Immature natural killer cell (primary cell): ENCODE data around the gene ETHE1. TPM values are rescaled to one million over a fixed set of nuclear protein-coding genes. Genes with fewer than 3 reads are reported as not detected.
"Not testable (repeated sequence)": the region's sequence is repeated elsewhere in the genome, so short reads cannot be mapped to it uniquely, and the experiment has no call there.

ENCODE experiments used
- DNase-seq, 3 donors: peaks; one replicate each; pipeline ENCODE4 v3.0.0; 2022; ENCODE audit warnings: mixed read lengths in 1 of 3
- H3K27ac Mint-ChIP-seq, 6 donors: one replicate each; pipeline ENCODE4 v1.8.0; 2020; ENCODE audit warnings: mixed read lengths in 6 of 6, mild to moderate bottlenecking in 5 of 6, inconsistent platforms in 4 of 6, moderate library complexity in 3 of 6
- H3K27me3 Mint-ChIP-seq, 3 donors: one replicate each; pipeline ENCODE4 v1.8.0; 2020 to 2021; ENCODE audit warnings: low read depth in 3 of 3, mild to moderate bottlenecking in 3 of 3, mixed read lengths in 3 of 3, moderate library complexity in 3 of 3, inconsistent platforms in 1 of 3
- H3K36me3 Mint-ChIP-seq, 3 donors: one replicate each; pipeline ENCODE4 v1.8.0; 2020; ENCODE audit warnings: mixed read lengths in 3 of 3, inconsistent platforms in 2 of 3, mild to moderate bottlenecking in 2 of 3
- H3K4me1 Mint-ChIP-seq, 2 donors: one replicate each; pipeline ENCODE4 v1.8.0; 2020; ENCODE audit warnings: inconsistent platforms in 2 of 2, mild to moderate bottlenecking in 2 of 2, mixed read lengths in 2 of 2, moderate library complexity in 1 of 2
- H3K4me3 Mint-ChIP-seq, 5 donors: one replicate each; pipeline ENCODE4 v1.8.0; 2020; ENCODE audit warnings: mild to moderate bottlenecking in 5 of 5, mixed read lengths in 5 of 5, inconsistent platforms in 3 of 5, moderate library complexity in 3 of 5
- H3K9me3 Mint-ChIP-seq, 6 donors: one replicate each; pipeline ENCODE4 v1.8.0; 2020; ENCODE audit warnings: mild to moderate bottlenecking in 6 of 6, mixed read lengths in 6 of 6, inconsistent platforms in 4 of 6, moderate library complexity in 3 of 6
- polyA plus RNA-seq, 3 donors: library from polyadenylated mRNA; unstranded; fragments of 300-500 nt; fragmentation: Illumina TruSeq; gene quantifications; one replicate each; pipeline ENCODE4 v1.2.3, GENCODE V29; 2021

Gene ETHE1
- polyA plus RNA-seq, 3 donors from 2014 or later = 70.5 to 156 (median 74.5) TPM

DNA sequence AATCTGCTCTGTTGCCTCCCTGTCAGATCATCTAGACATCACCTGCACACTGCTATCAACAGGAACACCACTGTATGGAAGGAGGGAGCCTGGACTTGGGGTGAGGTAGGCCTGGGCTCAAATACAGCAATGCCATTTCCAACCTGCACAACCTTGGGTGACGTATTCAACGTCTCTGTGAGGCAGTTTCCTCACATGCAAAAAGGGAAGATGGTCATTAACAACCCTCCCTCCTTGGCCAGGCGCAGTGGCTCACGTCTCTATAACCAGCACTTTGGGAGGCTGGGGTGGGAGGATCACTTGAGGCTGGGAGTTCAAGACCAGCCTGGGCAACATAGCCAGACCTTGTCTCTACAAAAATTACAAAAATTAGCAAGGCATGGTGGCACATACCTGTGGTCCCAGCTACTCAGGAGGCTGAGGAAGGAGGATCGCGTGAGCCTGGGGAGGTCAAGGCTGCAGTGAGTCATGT, 35.3 kb upstream of the ETHE1 start:
- Mint-ChIP-seq H3K4me3 (peak overlapping the region; percentile 57 to 77 (median 67)), H3K27ac (peak overlapping the region; percentile 93 to 100 (median 98)), H3K36me3 (peaks cover 6 to 7% (median 6%) of the 10 kb centered on the region in 3 donors), H3K27me3 (peaks cover 4 to 11% (median 7%) of the 10 kb centered on the region in 3 donors), H3K9me3 (no peaks in the 10 kb centered on the region), H3K4me1 (peaks cover 54 to 58% of the 10 kb centered on the region in 2 donors)
- DNase-seq = no peak

DNA sequence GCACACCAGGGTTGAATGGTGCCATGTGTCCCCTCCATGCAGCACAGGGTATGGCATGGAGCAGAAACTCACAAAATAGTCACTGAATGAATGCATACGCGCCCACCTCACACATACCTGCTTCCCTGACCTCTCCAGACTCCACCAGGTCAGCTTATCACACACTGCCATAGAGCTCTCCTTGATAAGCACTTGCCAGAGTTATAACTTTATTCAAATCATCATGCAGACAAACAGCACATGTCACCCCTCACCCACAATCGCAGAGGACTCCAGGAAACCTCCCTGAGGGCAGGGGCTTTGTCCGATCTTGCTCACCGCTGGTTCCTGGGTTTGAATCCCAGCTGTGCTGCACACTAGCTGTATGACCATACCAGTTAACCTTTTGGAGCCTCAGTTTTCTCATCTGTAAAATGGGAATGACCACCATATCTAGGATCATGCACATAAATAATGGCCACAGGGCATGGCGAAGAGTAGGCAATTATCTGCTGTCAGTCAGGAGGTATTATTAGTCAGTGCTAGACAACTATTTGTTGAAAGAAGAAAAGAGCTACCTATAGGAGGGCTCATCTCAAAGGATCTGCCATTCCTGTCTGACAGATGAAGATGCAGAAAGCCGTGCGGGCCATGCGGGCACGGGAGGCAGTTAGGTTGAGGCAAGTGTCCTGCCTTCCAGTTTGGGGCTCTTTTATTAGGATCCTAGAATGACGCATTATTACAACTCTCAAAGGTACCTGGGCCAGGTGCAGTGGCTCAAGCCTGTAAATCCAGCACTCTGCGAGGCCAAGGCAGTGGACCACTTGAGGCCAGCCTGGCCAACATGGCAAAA, 34.4 kb upstream of the ETHE1 start:
- Mint-ChIP-seq H3K27ac (peak overlapping the region; percentile 93 to 100 (median 98)), H3K4me3 (peak overlapping the region in 1 of 5 donors; percentile 76), H3K9me3 (no peaks in the 10 kb centered on the region), H3K4me1 (peaks cover 51 to 52% of the 10 kb centered on the region in 2 donors), H3K36me3 (peaks cover 3 to 7% (median 3%) of the 10 kb centered on the region in 3 donors), H3K27me3 (peaks cover 4 to 11% (median 7%) of the 10 kb centered on the region in 3 donors)
- DNase-seq = no peak

DNA sequence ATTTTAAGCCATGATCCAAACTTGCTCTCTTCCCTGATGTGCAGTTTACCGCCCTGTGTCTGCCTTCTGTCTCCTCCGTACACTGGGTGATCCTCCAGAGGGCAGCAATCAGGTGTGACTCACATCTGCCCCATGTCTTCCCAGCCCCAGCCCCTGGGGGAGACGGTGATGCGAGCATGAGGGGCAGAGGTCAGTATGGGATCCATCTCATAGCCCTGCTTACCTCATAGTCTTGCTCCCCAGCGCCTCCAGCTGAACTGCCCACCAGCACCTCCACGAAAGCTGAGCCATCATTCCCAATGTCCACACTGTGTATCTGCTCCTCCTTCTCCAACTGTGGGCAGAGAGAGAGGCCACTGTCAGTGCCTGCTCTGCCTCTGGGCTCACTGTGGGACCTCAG, 33.7 kb upstream of the ETHE1 start:
- Mint-ChIP-seq H3K9me3 (no peaks in the 10 kb centered on the region), H3K4me3 (no peak overlapping the region), H3K4me1 (peaks cover 51 to 52% of the 10 kb centered on the region in 2 donors), H3K36me3 (peaks cover 3 to 7% (median 3%) of the 10 kb centered on the region in 3 donors), H3K27ac (peak overlapping the region; percentile 75 to 100 (median 97)), H3K27me3 (peaks cover 4 to 11% (median 7%) of the 10 kb centered on the region in 3 donors)
- no peak for DNase-seq

DNA sequence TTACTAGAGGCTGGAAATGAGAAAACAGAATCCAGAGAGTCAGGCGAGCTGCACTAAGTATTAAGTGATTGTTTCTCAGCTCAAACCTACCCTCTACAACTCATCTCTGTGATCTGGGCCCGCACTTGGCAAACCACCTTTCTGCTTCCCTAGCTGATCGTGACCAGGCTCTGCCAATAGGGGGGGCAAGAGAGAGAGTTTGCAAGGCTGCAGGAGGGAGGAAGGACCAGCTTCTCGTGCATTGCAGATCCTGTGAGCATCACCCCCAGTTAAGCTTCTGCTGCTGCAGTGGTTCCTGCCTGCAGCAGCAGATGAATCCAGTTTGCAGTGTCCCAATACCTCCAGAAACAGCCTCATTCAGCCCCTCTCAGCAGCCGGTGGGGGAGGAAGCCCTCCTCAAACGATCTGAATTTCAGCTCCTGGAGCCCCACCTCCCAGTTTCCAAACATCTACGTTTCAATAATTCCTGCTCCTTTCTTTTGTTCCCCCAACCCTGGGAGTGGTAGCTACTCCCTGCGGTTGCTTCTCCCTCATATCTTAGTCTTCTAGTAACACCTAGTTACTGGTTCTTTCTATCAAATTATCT, 28.3 kb upstream of the ETHE1 start:
- H3K27ac Mint-ChIP-seq = peak overlapping the region; percentile 4 to 82 (median 50)
- H3K27me3 Mint-ChIP-seq = no peaks in the 10 kb centered on the region
- H3K9me3 Mint-ChIP-seq = no peaks in the 10 kb centered on the region
- H3K36me3 Mint-ChIP-seq = peaks cover 13 to 35% (median 18%) of the 10 kb centered on the region in 3 donors
- H3K4me1 Mint-ChIP-seq = peaks cover 9% of the 10 kb centered on the region in 2 donors
- no peak overlapping the region for H3K4me3 Mint-ChIP-seq
- DNase-seq = peak; percentile 78 to 85 (median 79)

DNA sequence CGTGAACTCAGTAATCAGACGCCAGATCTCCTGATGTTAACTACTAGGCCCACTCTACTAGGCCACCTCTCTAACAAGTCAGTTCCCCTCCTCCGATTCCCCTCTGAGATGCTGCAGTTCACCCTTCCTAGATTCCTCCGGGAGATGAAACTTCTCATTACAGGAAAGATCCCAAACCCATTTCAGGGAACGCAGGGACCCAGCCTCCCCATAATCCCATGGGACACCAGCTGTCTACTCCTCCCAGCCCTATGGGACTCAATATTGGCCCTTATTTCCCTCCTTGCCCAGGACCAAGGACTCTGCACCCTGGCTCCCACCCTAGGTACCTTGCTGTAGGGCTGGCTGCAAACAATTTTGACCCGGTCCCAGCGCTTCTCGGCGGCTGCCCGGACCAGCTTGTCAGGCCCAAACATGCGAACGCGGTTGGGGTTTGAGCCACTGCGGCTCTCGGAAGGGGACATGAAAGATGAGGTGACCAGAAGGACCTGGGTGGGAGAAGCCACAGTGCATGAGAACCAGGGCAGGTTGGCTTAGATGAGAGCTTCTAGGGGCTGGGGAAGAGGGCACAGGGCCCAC, 27.4 kb upstream of the ETHE1 start:
- Mint-ChIP-seq H3K4me1 (peaks cover 8 to 9% of the 10 kb centered on the region in 2 donors), H3K27ac (peak overlapping the region in 1 of 6 donors; percentile 45), H3K36me3 (peaks cover 13 to 40% (median 20%) of the 10 kb centered on the region in 3 donors), H3K9me3 (no peaks in the 10 kb centered on the region), H3K27me3 (no peaks in the 10 kb centered on the region), H3K4me3 (no peak overlapping the region)
- DNase-seq = no peak

DNA sequence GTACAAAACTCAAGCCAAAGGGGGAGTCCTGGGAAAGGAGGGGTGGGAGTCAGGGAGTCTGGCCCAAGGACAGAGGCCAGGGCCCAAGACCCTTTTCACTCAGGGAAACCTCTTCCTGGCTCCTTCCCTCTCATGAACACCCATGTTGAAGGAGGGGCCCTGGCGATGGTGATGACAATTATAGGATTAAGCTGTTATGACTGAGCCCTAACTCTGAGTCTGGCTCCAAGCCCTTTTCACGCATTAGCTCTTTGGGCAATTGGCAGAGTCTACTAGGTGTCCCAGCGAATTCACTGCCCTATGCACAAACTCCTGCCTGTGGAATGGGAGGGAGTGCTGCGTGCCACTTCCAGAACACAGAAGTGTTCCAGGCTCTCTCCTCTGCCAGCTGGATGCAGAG, 26.7 kb upstream of the ETHE1 start:
- no peak overlapping the region for H3K4me3 Mint-ChIP-seq
- no peak for DNase-seq
- peak overlapping the region in 1 of 6 donors; percentile 31 for H3K27ac Mint-ChIP-seq
- H3K27me3 Mint-ChIP-seq = no peaks in the 10 kb centered on the region
- H3K36me3 Mint-ChIP-seq = peaks cover 13 to 40% (median 19%) of the 10 kb centered on the region in 3 donors
- peaks cover 8 to 9% of the 10 kb centered on the region in 2 donors for H3K4me1 Mint-ChIP-seq
- H3K9me3 Mint-ChIP-seq = no peaks in the 10 kb centered on the region

DNA sequence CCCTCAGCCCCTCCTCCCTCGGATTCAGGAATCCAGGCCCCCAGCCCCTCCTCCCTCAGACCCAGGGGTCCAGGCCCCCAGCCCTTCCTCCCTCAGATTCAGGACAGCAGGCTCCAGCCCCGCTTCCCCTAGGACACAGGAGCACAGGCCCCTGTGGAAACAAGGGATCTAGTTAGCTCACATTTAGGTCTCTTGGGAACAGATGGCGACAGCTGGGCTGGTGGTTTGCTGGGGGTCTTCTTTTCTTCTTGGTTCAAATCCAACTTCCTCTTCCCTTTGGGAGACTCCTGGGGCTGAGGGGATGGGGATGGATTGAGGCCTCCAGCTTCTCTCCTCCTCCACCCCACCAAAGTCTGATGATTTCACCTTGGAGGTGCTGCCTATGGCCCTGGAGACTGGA, 25.6 kb upstream of the ETHE1 start:
- no peaks in the 10 kb centered on the region for H3K27me3 Mint-ChIP-seq
- DNase-seq = no peak

DNA sequence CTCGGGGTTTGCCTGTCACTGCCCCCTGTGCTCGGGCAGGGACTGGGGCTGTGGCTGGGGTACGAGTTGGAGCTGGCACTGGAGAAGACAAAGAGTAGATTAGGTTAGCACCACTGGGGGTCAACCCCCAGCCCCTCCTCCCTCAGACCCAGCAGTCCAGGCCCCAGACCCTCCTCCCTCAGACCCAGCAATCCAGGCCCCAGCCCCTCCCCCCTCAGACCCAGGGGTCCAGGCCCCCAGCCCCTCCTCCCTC, 25.1 kb upstream of the ETHE1 start:
- DNase-seq = no peak
- H3K36me3 Mint-ChIP-seq = peaks cover 10 to 33% (median 16%) of the 10 kb centered on the region in 3 donors
- H3K27ac Mint-ChIP-seq = no peak overlapping the region
- peaks cover 8 to 9% of the 10 kb centered on the region in 2 donors for H3K4me1 Mint-ChIP-seq
- no peak overlapping the region for H3K4me3 Mint-ChIP-seq
- H3K9me3 Mint-ChIP-seq = no peaks in the 10 kb centered on the region
- H3K27me3 Mint-ChIP-seq = no peaks in the 10 kb centered on the region

More for the DNA sequence above, 25.6 kb upstream of the ETHE1 start:
- Mint-ChIP-seq H3K4me3 (no peak overlapping the region), H3K4me1 (peaks cover 8 to 9% of the 10 kb centered on the region in 2 donors), H3K9me3 (no peaks in the 10 kb centered on the region), H3K36me3 (peaks cover 13 to 37% (median 16%) of the 10 kb centered on the region in 3 donors), H3K27ac (no peak overlapping the region)

DNA sequence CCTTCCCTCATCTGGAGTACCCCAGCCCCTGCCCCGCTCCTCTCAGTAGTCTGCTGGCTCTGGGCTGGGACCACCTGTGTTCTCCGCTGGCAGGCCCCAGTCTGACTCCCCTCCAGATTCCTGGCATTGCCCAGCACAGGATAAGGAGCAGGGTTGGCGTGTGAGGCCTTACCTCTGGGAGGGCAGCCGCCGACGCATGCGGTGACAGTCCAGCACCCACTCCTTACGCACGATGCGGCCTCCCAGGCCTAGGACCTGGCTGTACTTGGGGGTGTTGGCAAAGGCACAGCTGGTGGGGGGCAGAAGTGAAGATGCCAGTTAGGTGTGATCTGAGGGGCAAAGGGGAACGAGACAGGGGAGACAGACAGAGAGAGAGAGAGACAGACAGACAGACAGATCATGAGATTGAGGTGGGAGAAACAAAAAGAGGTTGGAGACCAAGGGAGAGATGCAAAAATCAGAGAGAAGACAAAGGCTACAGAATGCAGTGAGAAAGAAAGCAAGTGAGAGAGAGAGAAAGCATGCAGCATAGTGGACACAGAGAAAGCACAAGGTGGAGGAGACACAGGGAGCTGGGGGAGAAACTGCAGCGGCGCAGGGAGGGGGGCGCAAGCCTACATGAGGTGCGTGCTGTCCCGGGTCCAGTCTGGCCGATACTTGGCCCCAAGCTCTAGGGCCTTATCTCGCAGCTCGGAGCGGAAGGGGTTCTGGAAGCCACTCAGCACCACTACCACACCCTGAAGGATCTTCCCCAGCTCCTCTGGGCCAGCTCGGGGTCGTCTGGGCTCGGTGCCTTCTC, 24.6 kb upstream of the ETHE1 start:
- peak overlapping the region in 2 of 6 donors; percentile 86 to 87 for H3K27ac Mint-ChIP-seq

DNA sequence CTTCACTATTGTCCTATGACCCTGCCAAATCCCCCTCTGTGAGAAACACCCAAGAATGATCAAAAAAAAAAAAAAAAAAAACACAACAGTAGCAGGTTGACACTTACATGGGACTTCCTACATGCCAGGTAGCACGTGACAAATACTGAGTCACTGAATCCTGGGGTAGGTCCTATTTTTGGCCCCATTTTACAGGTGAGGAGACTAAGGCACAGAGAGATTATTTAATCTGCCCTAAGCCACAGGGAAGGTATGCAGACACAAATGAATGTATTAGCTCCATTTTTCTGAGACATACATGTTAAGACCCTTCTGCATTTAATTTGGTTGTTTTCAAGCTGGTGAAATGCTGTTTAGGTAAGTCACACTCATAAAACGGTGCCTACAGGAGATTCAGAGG, 21.7 kb upstream of the ETHE1 start:
- Mint-ChIP-seq H3K27ac (peak overlapping the region in 1 of 6 donors; percentile 6), H3K4me3 (no peak overlapping the region), H3K27me3 (no peaks in the 10 kb centered on the region), H3K9me3 (no peaks in the 10 kb centered on the region), H3K36me3 (peaks cover 0 to 21% (median 9%) of the 10 kb centered on the region in 3 donors), H3K4me1 (no peaks in the 10 kb centered on the region)
- DNase-seq = no peak

More for the DNA sequence above, 24.6 kb upstream of the ETHE1 start:
- H3K4me3 Mint-ChIP-seq = no peak overlapping the region
- H3K4me1 Mint-ChIP-seq = peaks cover 8 to 9% of the 10 kb centered on the region in 2 donors
- no peak for DNase-seq
- no peaks in the 10 kb centered on the region for H3K27me3 Mint-ChIP-seq
- no peaks in the 10 kb centered on the region for H3K9me3 Mint-ChIP-seq
- H3K36me3 Mint-ChIP-seq = peaks cover 10 to 33% (median 16%) of the 10 kb centered on the region in 3 donors

DNA sequence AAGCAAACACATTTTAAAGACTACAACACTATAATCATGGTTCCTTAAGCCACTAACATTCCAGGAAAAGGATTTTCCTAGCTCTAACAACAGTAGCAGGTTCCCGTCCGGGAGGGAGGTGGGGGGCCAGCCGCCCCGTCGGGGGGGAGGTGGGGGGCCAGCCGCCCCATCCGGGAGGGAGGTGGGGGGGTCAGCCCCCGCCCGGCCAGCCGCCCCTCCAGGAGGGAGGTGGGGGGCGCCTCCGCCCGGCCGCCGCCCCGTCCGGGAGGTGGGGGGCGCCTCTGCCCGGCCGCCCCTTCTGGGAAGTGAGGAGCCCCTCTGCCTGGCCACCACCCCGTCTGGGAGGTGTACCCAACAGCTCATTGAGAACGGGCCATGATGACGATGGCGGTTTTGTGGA, 20.9 kb upstream of the ETHE1 start:
- H3K27me3 Mint-ChIP-seq, H3K4me1 Mint-ChIP-seq, H3K27ac Mint-ChIP-seq, DNase-seq, H3K9me3 Mint-ChIP-seq, H3K4me3 Mint-ChIP-seq: not testable (repeated sequence)
- peaks cover 0 to 25% (median 9%) of the 10 kb centered on the region in 3 donors for H3K36me3 Mint-ChIP-seq

DNA sequence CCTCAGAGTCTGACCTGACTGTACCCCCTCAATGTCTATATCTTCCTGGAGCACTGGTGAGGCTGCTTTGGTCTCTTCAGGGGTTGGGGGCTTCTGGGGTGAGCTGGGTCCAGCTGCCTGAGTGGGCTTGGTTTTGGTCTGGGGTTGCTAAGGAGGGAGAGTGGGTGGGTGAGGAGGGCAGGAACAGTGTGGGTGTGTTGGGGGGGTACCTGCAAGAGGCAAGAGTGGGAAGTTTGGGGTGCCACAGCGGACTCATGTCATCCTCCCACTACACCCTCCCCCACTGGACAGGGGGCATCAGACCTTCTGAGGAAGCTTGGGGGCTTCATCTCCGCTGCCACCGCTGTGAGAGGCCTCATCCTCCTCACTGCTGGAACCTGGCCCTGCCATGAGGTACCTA, 19.6 kb upstream of the ETHE1 start:
- no peak for DNase-seq
- Mint-ChIP-seq H3K36me3 (peaks cover 4 to 29% (median 6%) of the 10 kb centered on the region in 3 donors), H3K27me3 (no peaks in the 10 kb centered on the region), H3K4me1 (no peaks in the 10 kb centered on the region), H3K9me3 (no peaks in the 10 kb centered on the region), H3K4me3 (no peak overlapping the region), H3K27ac (no peak overlapping the region)

DNA sequence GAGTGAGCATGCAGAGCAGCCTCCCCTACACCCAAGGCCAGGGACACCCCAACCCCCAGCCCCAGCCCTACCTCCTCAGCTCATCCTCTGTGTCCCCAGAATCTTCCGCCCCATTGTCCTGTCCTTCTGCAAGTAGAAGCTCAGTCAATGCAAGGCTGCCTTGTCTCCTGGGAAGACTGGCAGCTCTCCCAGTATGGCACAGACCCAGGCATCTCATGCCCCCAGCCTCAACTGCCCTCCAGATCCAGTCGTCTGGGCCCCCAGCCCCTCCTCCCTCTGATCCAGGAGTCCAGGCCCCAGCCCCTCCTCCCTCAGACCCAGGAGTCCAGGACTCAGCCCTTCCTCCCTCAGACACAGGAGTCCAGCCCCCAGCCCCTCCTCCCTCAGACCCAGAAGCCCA, 19.0 kb upstream of the ETHE1 start:
- no peaks in the 10 kb centered on the region for H3K9me3 Mint-ChIP-seq
- peaks cover 5 to 27% (median 7%) of the 10 kb centered on the region in 3 donors for H3K36me3 Mint-ChIP-seq
- H3K27ac Mint-ChIP-seq = no peak overlapping the region
- H3K4me3 Mint-ChIP-seq = no peak overlapping the region
- DNase-seq = no peak
- H3K27me3 Mint-ChIP-seq = no peaks in the 10 kb centered on the region
- no peaks in the 10 kb centered on the region for H3K4me1 Mint-ChIP-seq
